GM23338 (cell line): ENCODE measurements around the gene PSMA8. TPM values are rescaled to one million over a fixed set of nuclear protein-coding genes. Genes with fewer than 3 reads are reported as not detected.
A peak's percentile ranks its signal among the peaks of the same experiment; 100 is the strongest.

Source experiments
- ATAC-seq: fragments of 200-7000 bp; cut with Tn5 transposase; 3 replicates; pipeline ENCODE4 v1.9.1; 2020
- DNase-seq: peaks from one replicate; pipeline ENCODE4 v3.0.0-alpha.2; 2015; ENCODE audit warnings: low spot score
- H2AFZ ChIP-seq: fragments of 200-600 bp; sonication (generic); 2 replicates; pipeline ENCODE4 v1.8.0; 2016; ENCODE audit warnings: antibody characterized with exemption, mild to moderate bottlenecking, moderate library complexity
- H3F3A ChIP-seq: fragments of 200-600 bp; sonication (generic); replicated peaks from 2 replicates; pipeline ENCODE4 v1.8.0; 2017; ENCODE audit warnings: antibody characterized with exemption, mixed run types, low read depth
- H3K27ac ChIP-seq: fragments of 200-600 bp; sonication (generic); 2 replicates; pipeline ENCODE4 v1.6.1; 2016; ENCODE audit warnings: low read depth
- H3K27me3 ChIP-seq: fragments of 200-600 bp; sonication (generic); 2 replicates; pipeline ENCODE4 v1.8.0; 2016; ENCODE audit warnings: mild to moderate bottlenecking, mixed run types, moderate library complexity; ENCODE audit not compliant: insufficient read depth
- H3K36me3 ChIP-seq: fragments of 200-600 bp; sonication (generic); 2 replicates; pipeline ENCODE4 v1.8.0; 2016; ENCODE audit warnings: mild to moderate bottlenecking; ENCODE audit not compliant: insufficient read depth
- H3K4me1 ChIP-seq: fragments of 200-600 bp; sonication (generic); 2 replicates; pipeline ENCODE4 v1.8.0; 2016; ENCODE audit warnings: mild to moderate bottlenecking, moderate library complexity; ENCODE audit not compliant: insufficient read depth
- H3K4me2 ChIP-seq: fragments of 200-600 bp; sonication (generic); 2 replicates; pipeline ENCODE4 v1.7.1; 2017; ENCODE audit warnings: mixed run types
- H3K4me3 ChIP-seq: fragments of 200-600 bp; sonication (generic); 2 replicates; pipeline ENCODE4 v1.6.1; 2016; ENCODE audit warnings: mixed run types
- H3K79me2 ChIP-seq: fragments of 200-600 bp; sonication (generic); replicated peaks from 2 replicates; pipeline ENCODE4 v1.8.0; 2017; ENCODE audit warnings: mild to moderate bottlenecking; ENCODE audit not compliant: insufficient read depth
- H3K9me2 ChIP-seq: fragments of 200-600 bp; sonication (generic); 2 replicates; pipeline ENCODE4 v1.8.0; 2017; ENCODE audit not compliant: insufficient read depth
- H4K20me1 ChIP-seq: fragments of 200-600 bp; sonication (generic); replicated peaks from 2 replicates; pipeline ENCODE4 v1.8.0; 2017; ENCODE audit warnings: mild to moderate bottlenecking; ENCODE audit not compliant: insufficient read depth
- H3K27ac Mint-ChIP-seq: 2 replicates; pipeline ENCODE4 v1.8.0; 2020; ENCODE audit warnings: inconsistent platforms, mild to moderate bottlenecking, moderate library complexity, mixed read lengths
- H3K27me3 Mint-ChIP-seq: 3 replicates; pipeline ENCODE4 v1.8.0; 2022; ENCODE audit warnings: low read depth, mild to moderate bottlenecking, moderate library complexity, mixed read lengths, inconsistent platforms; ENCODE audit not compliant: insufficient read depth, poor library complexity
- H3K36me3 Mint-ChIP-seq: 3 replicates; pipeline ENCODE4 v1.8.0; 2021; ENCODE audit warnings: low read depth, mild to moderate bottlenecking, inconsistent platforms, moderate library complexity, mixed read lengths
- H3K4me1 Mint-ChIP-seq: 3 replicates; pipeline ENCODE4 v1.8.0; 2020; ENCODE audit warnings: mild to moderate bottlenecking, inconsistent platforms, mixed read lengths
- H3K4me3 Mint-ChIP-seq: 3 replicates; pipeline ENCODE4 v1.8.0; 2021; ENCODE audit warnings: moderate library complexity, mild to moderate bottlenecking, inconsistent platforms, mixed read lengths
- H3K9me3 Mint-ChIP-seq: 3 replicates; pipeline ENCODE4 v1.8.0; 2020; ENCODE audit warnings: moderate library complexity, mild to moderate bottlenecking, inconsistent platforms, mixed read lengths
- CREB1 ChIP-seq: fragments of 250-450 bp; sonication (Bioruptor Pico); IDR thresholded peaks from 2 replicates; pipeline ENCODE4 v1.5.0; 2020; ENCODE audit warnings: low read depth, mild to moderate bottlenecking, moderate library complexity
- EZH2 ChIP-seq: fragments of 200-600 bp; sonication (generic); IDR thresholded peaks from one replicate; pipeline ENCODE4 v1.8.0; 2017; ENCODE audit warnings: antibody characterized with exemption, mild to moderate bottlenecking, low read depth; ENCODE audit not compliant: unreplicated experiment
- EZH2phosphoT487 ChIP-seq: fragments of 200-600 bp; sonication (generic); IDR thresholded peaks from one replicate; pipeline ENCODE4 v1.8.1; 2018; ENCODE audit warnings: antibody characterized with exemption; ENCODE audit not compliant: unreplicated experiment
- JUNB ChIP-seq: IDR thresholded peaks from one replicate; pipeline ENCODE4 v1.6.1; 2016; ENCODE audit warnings: antibody characterized with exemption; ENCODE audit not compliant: unreplicated experiment
- NANOG ChIP-seq: IDR thresholded peaks from 2 replicates; pipeline ENCODE4 v1.6.1; 2016; ENCODE audit warnings: antibody characterized with exemption, borderline replicate concordance
- POLR2AphosphoS5 ChIP-seq: IDR thresholded peaks from 2 replicates; pipeline ENCODE4 v1.6.1; 2016; ENCODE audit warnings: antibody characterized with exemption, low read depth
- STAT1 ChIP-seq: IDR thresholded peaks from one replicate; pipeline ENCODE4 v1.6.1; 2016; ENCODE audit warnings: antibody characterized with exemption; ENCODE audit not compliant: unreplicated experiment
- ZNF114 ChIP-seq: fragments of 250-450 bp; sonication (Bioruptor Pico); IDR thresholded peaks from 2 replicates; pipeline ENCODE4 v1.5.0; 2020; ENCODE audit warnings: mild to moderate bottlenecking, moderate library complexity
- ZNF331 ChIP-seq: fragments of 250-450 bp; sonication (Bioruptor Pico); IDR thresholded peaks from 2 replicates; pipeline ENCODE4 v1.5.0; 2020; ENCODE audit warnings: low read depth, mild to moderate bottlenecking, moderate library complexity
- polyA plus RNA-seq: library from polyadenylated mRNA; unstranded; fragments of >200 nt; fragmentation: Nextera tagmentation; extraction: Ambion mirVana; gene quantifications from 2 replicates; pipeline ENCODE4 v1.2.1, GENCODE V29; 2016
- total RNA-seq: library from RNA; depleted of rRNA; stranded (reverse); fragments of >200 nt; shearing (Covaris generic); gene quantifications from 2 replicates; pipeline ENCODE4 v1.2.3, GENCODE V29; 2014
- TF ChIP-seq, protein P1 (sequence below), 2 experiments: fragments of 200-600 bp in 1 of 2; sonication (generic) in 1 of 2; conservative IDR thresholded peaks; 2 replicates each; pipeline versions ENCODE4 v1.5.1 to v1.6.1; 2016 to 2017; ENCODE audit warnings: antibody characterized with exemption in 2 of 2, low read depth in 2 of 2, mild to moderate bottlenecking in 2 of 2, moderate library complexity in 1 of 2
- TF ChIP-seq, protein P2 (sequence below): fragments of 250-450 bp; sonication (Bioruptor Pico); IDR thresholded peaks from 2 replicates; pipeline ENCODE4 v1.5.0; 2020; ENCODE audit warnings: mild to moderate bottlenecking, moderate library complexity
- TF ChIP-seq, protein P3 (sequence below): IDR thresholded peaks from one replicate; pipeline ENCODE4 v1.6.1; 2018; ENCODE audit warnings: antibody characterized with exemption; ENCODE audit not compliant: unreplicated experiment
- TF ChIP-seq, protein P4 (sequence below): IDR thresholded peaks from 2 replicates; pipeline ENCODE4 v1.6.1; 2016; ENCODE audit warnings: antibody characterized with exemption

Gene PSMA8
- total and polyA plus RNA-seq, 2 experiments from 2014 or later: not detected

DNA sequence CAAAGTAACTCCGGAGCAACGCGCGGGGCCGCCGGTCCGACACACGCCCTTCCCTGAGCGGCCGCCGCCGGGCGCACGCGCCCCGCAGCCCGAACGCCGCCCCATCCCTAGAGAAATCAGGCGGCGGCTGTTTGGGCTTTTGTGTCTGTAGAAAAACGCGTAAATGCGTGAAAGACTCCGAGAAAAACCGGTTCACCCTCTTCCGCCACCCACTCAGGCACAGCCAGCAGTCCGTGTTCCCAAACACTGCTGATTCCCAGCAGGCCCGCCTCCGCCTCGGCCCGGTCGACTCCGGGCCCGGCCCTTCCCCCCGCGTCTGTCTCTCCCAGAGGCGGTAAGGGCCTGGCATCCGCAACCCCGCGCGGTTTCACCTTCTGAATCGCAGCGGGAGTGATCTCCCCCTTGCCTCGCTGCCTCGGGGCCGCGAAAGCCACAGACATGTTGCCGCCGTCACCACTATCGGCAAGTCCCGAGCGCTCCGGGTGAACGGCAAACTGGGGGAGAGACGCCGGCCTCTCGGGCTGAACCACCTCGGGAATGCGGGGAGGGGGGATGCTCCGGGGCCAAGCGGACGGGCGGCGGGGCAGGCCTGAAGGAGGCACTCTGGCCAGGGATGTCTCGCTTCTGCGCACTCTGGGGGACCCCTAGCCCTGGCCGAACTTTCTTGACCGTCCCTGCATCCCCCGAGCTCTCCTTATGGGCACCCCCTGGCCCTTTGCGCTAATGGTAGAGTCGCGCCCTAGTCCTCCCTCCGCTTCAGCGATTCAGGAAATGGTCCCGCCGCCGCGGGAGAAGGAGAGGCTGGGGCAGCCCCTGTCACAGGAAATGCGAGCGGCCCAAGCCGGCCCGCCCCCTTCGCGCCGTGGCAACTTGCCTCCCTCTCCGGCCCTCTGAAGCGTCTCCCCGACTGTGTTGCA is 43.3 kb upstream of the PSMA8 start, which contains the start of gene SS18:
Gene SS18 (minus strand): TSS at position 484 of the 917 bp plus-strand sequence. CDS start 44 bp downstream, at position 440.
- Histone ChIP-seq H3K36me3 (peaks cover 9% of the 10 kb centered on the region; the same call in 1 of the 2 replicates), H3K9me2 (no peaks in the 10 kb centered on the region), H3K4me3 (peak within 1 kb of the TSS; percentile 89), H3F3A (0 out of 2 replicates have a peak, but pooled peaks cover 4% of the 10 kb centered on the region), H3K4me1 (peaks cover 9% of the 10 kb centered on the region), H3K79me2 (peaks cover 44% of the 10 kb centered on the region), H3K27me3 (no peaks in the 10 kb centered on the region), H4K20me1 (peaks cover 19% of the 10 kb centered on the region), H2AFZ (peak within 1 kb of the TSS; percentile 97), H3K4me2 (peak within 1 kb of the TSS; percentile 81), H3K27ac (peak within 1 kb of the TSS; percentile 92)
- ATAC-seq (peak; percentile 88), DNase-seq (peak; percentile 97)
- peaks cover 2% of the 10 kb centered on the region for H3K27me3 Mint-ChIP-seq
- H3K27ac Mint-ChIP-seq: peak within 1 kb of the TSS; percentile 85
- peak within 1 kb of the TSS; percentile 91 for H3K4me3 Mint-ChIP-seq
- peaks cover 13% of the 10 kb centered on the region for H3K4me1 Mint-ChIP-seq
- peaks cover 7% of the 10 kb centered on the region; the same call in 2 of the 3 replicates for H3K36me3 Mint-ChIP-seq
- no peak for TF ChIP-seq ZNF331
- TF ChIP-seq, protein P1, sequence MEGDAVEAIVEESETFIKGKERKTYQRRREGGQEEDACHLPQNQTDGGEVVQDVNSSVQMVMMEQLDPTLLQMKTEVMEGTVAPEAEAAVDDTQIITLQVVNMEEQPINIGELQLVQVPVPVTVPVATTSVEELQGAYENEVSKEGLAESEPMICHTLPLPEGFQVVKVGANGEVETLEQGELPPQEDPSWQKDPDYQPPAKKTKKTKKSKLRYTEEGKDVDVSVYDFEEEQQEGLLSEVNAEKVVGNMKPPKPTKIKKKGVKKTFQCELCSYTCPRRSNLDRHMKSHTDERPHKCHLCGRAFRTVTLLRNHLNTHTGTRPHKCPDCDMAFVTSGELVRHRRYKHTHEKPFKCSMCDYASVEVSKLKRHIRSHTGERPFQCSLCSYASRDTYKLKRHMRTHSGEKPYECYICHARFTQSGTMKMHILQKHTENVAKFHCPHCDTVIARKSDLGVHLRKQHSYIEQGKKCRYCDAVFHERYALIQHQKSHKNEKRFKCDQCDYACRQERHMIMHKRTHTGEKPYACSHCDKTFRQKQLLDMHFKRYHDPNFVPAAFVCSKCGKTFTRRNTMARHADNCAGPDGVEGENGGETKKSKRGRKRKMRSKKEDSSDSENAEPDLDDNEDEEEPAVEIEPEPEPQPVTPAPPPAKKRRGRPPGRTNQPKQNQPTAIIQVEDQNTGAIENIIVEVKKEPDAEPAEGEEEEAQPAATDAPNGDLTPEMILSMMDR (conservative IDR thresholded peaks at IDR 0.05; ENCODE audit: low read depth in 2 of 2): no peak
- TF ChIP-seq CREB1 (CRISPR knock-in tag): peak; percentile 4; the same call in 1 of the 2 replicates
- no peak for TF ChIP-seq EZH2phosphoT487
- TF ChIP-seq JUNB: peak; percentile 66
- TF ChIP-seq ZNF114 (CRISPR knock-in tag): no peak
- TF ChIP-seq NANOG: no peak
- TF ChIP-seq, protein P2, sequence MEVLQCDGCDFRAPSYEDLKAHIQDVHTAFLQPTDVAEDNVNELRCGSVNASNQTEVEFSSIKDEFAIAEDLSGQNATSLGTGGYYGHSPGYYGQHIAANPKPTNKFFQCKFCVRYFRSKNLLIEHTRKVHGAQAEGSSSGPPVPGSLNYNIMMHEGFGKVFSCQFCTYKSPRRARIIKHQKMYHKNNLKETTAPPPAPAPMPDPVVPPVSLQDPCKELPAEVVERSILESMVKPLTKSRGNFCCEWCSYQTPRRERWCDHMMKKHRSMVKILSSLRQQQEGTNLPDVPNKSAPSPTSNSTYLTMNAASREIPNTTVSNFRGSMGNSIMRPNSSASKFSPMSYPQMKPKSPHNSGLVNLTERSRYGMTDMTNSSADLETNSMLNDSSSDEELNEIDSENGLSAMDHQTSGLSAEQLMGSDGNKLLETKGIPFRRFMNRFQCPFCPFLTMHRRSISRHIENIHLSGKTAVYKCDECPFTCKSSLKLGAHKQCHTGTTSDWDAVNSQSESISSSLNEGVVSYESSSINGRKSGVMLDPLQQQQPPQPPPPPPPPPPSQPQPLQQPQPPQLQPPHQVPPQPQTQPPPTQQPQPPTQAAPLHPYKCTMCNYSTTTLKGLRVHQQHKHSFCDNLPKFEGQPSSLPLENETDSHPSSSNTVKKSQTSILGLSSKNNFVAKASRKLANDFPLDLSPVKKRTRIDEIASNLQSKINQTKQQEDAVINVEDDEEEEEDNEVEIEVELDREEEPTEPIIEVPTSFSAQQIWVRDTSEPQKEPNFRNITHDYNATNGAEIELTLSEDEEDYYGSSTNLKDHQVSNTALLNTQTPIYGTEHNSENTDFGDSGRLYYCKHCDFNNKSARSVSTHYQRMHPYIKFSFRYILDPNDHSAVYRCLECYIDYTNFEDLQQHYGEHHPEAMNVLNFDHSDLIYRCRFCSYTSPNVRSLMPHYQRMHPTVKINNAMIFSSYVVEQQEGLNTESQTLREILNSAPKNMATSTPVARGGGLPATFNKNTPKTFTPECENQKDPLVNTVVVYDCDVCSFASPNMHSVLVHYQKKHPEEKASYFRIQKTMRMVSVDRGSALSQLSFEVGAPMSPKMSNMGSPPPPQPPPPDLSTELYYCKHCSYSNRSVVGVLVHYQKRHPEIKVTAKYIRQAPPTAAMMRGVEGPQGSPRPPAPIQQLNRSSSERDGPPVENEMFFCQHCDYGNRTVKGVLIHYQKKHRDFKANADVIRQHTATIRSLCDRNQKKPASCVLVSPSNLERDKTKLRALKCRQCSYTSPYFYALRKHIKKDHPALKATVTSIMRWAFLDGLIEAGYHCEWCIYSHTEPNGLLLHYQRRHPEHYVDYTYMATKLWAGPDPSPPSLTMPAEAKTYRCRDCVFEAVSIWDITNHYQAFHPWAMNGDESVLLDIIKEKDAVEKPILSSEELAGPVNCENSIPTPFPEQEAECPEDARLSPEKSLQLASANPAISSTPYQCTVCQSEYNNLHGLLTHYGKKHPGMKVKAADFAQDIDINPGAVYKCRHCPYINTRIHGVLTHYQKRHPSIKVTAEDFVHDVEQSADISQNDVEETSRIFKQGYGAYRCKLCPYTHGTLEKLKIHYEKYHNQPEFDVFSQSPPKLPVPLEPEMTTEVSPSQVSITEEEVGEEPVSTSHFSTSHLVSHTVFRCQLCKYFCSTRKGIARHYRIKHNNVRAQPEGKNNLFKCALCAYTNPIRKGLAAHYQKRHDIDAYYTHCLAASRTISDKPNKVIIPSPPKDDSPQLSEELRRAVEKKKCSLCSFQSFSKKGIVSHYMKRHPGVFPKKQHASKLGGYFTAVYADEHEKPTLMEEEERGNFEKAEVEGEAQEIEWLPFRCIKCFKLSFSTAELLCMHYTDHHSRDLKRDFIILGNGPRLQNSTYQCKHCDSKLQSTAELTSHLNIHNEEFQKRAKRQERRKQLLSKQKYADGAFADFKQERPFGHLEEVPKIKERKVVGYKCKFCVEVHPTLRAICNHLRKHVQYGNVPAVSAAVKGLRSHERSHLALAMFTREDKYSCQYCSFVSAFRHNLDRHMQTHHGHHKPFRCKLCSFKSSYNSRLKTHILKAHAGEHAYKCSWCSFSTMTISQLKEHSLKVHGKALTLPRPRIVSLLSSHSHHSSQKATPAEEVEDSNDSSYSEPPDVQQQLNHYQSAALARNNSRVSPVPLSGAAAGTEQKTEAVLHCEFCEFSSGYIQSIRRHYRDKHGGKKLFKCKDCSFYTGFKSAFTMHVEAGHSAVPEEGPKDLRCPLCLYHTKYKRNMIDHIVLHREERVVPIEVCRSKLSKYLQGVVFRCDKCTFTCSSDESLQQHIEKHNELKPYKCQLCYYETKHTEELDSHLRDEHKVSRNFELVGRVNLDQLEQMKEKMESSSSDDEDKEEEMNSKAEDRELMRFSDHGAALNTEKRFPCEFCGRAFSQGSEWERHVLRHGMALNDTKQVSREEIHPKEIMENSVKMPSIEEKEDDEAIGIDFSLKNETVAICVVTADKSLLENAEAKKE (CRISPR knock-in tag): no peak
- TF ChIP-seq, protein P3, sequence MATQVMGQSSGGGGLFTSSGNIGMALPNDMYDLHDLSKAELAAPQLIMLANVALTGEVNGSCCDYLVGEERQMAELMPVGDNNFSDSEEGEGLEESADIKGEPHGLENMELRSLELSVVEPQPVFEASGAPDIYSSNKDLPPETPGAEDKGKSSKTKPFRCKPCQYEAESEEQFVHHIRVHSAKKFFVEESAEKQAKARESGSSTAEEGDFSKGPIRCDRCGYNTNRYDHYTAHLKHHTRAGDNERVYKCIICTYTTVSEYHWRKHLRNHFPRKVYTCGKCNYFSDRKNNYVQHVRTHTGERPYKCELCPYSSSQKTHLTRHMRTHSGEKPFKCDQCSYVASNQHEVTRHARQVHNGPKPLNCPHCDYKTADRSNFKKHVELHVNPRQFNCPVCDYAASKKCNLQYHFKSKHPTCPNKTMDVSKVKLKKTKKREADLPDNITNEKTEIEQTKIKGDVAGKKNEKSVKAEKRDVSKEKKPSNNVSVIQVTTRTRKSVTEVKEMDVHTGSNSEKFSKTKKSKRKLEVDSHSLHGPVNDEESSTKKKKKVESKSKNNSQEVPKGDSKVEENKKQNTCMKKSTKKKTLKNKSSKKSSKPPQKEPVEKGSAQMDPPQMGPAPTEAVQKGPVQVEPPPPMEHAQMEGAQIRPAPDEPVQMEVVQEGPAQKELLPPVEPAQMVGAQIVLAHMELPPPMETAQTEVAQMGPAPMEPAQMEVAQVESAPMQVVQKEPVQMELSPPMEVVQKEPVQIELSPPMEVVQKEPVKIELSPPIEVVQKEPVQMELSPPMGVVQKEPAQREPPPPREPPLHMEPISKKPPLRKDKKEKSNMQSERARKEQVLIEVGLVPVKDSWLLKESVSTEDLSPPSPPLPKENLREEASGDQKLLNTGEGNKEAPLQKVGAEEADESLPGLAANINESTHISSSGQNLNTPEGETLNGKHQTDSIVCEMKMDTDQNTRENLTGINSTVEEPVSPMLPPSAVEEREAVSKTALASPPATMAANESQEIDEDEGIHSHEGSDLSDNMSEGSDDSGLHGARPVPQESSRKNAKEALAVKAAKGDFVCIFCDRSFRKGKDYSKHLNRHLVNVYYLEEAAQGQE: no peak
- TF ChIP-seq, protein P4, sequence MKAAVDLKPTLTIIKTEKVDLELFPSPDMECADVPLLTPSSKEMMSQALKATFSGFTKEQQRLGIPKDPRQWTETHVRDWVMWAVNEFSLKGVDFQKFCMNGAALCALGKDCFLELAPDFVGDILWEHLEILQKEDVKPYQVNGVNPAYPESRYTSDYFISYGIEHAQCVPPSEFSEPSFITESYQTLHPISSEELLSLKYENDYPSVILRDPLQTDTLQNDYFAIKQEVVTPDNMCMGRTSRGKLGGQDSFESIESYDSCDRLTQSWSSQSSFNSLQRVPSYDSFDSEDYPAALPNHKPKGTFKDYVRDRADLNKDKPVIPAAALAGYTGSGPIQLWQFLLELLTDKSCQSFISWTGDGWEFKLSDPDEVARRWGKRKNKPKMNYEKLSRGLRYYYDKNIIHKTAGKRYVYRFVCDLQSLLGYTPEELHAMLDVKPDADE: 0 out of 2 replicates have a peak, but pooled peaks have one; percentile 36
- no peak for TF ChIP-seq EZH2
- peak; percentile 82 for TF ChIP-seq POLR2AphosphoS5
- TF ChIP-seq STAT1: no peak
- H3K9me3 Mint-ChIP-seq: no peaks in the 10 kb centered on the region
